Activated T-cell treated with anti-CD3 and anti-CD28 coated beads for 1 hour (primary cell): ENCODE results near the gene TMEM38A.
A peak's percentile ranks its signal among the peaks of the same experiment; 100 is the strongest.
"Not testable (repeated sequence)": the region's sequence is repeated elsewhere in the genome, so short reads cannot be mapped to it uniquely, and the experiment has no call there.

Source experiments
- DNase-seq: peaks from one replicate; pipeline ENCODE4 v3.0.0-alpha.2; 2020; ENCODE audit warnings: low read depth

TMEM38A gene

DNA sequence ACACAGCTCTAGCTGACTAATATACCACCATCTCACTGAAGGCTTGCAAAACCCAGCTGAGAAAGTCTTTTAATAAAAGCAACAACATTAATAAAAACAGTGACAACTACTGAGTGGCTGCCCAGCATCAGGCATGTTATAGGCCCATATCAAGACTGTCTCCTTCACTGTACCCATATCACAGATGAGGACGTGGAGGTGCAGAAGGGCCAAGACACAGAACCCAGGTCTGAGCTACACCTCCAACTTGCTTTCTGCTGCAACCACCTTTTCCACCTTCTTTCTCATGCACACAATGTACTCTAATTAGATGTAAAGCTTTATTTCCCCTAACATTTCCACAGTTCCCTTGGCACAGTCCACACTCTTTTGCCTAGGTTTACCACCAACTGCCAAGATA is 22.3 kb upstream of the TMEM38A start:
- no peak for DNase-seq

DNA sequence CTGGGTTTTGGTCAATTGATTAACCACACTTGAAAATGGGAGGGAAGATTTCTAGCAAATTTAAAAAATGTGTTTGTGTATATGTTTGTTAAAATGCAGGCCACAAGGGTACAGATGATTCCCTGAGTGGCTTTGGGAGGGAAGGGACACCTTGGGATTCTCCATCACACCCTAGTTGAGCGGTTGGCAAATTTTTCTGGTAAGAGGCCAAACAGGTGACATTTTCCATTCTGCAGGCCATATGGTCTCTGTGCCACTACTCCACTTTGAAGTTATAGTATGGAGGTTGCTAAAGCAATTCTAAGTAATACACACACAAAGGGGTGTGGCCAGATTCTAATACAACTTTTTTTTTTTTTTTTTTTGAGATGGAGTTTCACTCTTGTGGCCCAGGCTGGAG is 20.0 kb upstream of the TMEM38A start:
- no peak for DNase-seq

- DNase-seq, result no peak
Observed at GRCh38 chr19:16641695-16642094, 19.2 kb upstream of the TMEM38A start.

- DNase-seq, result no peak
Observed at GRCh38 chr19:16645140-16645539, 15.8 kb upstream of the TMEM38A start.

DNA sequence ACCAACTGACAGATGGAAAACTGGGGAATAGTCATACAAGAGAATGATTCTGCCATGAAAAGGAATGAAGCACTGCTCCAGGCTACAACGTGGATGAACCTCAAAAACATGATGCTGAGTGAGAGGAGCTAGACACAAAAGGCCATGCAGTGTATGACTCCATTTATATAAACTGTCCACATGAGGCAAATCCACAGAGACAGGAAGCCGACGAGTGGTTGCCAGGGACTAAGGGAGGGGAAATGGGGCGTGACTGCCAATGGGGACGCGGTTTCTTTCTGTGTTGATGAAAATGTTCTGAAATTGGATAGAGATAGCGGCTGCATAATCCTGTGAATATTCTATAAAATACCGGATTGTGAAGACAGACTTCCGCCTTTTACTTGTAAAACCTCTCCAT is 11.2 kb upstream of the TMEM38A start:
- DNase-seq, result no peak

DNA sequence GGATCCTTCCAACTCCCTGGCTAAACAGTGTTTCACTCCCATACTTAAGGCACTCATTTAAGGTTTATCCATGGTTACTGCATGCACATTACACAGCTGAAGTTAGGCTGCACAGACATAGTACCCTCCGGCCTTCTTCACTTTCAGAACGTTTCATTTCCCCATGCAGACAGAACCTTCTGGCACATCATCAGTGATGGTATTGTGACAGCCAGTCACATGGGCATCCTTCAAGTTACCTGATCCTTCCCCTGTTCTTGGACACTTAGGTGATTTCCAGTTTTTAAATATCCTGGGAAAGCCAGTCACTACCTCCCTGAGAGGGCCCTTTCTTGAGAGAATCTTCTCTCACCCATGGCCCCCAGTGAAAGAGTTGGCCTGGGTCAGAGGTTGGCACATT is 10.1 kb upstream of the TMEM38A start:
- DNase-seq, result no peak

DNA sequence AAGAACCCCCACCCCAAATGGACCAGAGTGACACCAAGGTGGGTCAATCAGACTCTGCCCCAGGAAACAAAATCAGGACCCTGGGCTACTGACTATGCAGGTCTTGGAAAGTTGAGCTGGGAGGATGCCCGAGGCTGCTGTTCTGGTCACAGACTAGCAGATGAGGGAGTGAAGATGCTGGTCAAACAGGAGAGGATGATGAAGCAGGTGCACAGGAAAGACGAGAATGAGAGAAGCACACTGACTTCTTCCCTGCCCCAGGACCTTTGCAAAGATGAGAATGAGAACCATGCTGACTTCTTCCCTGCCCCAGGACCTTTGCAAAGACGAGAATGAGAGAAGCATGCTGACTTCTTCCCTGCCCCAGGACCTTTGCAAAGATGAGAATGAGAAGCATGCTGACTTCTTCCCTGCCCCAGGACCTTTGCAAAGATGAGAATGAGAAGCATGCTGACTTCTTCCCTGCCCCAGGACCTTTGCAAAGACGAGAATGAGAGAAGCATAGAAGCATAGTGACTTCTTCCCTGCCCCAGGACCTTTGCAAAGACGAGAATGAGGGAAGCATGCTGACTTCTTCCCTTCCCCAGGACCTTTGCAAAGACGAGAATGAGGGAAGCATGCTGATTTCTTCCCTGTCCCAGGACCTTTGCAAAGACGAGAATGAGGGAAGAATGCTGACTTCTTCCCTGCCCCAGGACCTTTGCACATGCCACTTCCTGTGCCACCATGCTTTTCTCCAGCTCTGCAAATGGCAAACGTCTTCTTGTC is 9.3 kb upstream of the TMEM38A start:
- not testable (repeated sequence) for DNase-seq

- no peak for DNase-seq
Observed at GRCh38 chr19:16652854-16653253, 8.1 kb upstream of the TMEM38A start.

DNA sequence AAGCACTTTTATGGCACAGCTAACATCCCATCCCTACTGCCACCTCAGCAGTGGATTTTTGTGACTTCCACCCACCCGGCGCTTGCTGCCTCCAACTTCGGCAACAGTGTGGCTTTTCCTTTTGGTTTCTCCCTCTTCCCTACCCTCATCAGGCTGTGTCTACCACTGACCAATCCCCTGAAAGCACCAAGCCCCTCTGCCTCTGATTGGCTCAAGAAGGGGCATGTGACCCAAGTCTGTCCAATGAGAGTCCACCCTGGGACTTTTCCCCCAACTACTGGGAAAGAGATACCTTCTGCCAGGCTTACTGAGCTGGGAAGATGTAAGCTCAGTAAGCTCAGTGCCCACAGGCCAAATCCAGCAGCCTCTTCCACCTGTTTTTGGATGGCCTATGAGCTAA is 6.8 kb upstream of the TMEM38A start:
- no peak for DNase-seq

DNA sequence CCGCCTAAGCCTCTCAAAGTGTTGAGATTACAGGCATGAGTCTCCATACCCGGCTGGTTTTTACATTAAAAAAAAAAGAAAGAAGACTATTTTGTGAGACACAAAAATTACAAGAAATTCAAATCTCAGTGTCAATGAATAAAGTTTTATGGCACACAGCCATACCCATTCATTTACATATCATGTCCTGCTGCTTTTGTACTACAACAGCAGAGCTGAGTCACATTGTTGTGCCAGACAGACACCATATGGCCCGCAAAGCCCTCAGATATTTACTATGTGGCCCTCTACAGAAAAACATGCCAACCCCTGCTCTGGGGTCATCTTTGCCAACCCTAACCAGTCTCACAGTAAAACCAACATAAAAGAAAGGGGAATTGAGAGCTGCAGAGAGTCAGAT is 6.3 kb upstream of the TMEM38A start:
- DNase-seq, result no peak

- no peak for DNase-seq
Observed at GRCh38 chr19:16655727-16656126, 5.2 kb upstream of the TMEM38A start.

DNA sequence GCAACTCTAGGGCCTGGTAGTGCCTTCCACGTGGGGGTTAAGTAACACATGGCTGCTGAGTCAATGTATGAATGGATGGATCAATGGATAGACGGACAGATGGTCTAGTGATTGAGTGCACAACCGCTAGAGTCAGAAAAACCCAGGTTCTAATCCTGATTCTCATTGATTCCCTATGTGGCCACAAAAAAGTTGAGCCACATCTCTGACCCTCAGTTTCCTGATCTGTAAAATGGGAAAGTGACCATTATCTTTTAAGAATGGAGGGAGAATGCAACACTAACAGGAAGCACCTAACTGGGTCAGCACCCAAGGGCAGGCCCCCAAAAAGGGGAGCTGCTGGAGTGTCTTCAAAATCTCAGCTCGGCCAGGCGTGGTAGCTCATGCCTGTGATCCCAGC is 3.6 kb upstream of the TMEM38A start:
- no peak for DNase-seq

GRCh38 chr19:16659464-16659831 is 1.5 kb upstream of the TMEM38A start:
- no peak for DNase-seq

DNA sequence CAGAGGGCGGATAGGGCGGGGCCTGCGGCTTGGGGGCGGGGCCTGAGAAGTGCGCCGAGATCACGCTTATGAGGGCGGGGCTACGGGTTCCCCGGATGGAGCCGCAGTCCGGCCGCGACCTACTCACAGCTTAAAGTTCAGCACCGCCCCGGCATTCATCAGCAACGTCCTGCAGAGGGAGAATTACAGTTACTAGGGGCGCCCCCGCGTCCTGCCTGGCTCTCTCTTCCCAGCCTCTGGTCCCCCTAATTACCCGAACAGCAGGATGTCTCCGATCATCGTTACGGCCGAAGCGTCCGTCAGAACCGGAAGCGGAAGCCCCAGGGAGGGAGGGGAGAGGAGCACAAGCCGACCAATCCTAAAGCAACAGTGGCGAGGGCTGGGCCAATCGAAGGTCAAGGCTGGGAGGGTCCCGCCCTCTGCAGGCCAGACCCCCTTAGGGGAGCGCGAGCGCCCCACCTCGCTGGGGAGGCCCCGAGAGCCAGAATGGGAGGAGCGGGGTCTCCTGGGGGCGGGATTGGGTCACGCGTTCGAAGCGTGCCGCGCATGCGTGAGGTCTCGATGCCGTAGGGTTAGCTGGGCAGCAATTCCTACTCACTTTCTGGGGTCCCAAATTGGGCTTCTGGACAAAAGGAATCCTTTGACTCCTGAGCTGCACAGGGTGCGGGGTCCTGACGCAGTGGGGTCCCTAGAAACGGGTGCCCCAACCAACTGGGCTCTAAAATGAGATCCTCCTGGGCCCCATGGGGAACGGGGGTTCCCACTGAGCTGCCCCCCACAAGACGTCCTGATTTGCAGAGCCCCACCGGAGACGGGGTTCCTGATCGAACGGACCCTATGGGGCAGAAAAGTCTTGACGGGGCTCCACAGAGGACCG is 869 bp upstream of the TMEM38A start, which contains the start of gene SMIM7:
TSS of gene SMIM7 (minus strand) at position 313 of the 877 bp plus-strand sequence. CDS start at position 279, 34 bp downstream.
- peak; percentile 98 for DNase-seq

DNA sequence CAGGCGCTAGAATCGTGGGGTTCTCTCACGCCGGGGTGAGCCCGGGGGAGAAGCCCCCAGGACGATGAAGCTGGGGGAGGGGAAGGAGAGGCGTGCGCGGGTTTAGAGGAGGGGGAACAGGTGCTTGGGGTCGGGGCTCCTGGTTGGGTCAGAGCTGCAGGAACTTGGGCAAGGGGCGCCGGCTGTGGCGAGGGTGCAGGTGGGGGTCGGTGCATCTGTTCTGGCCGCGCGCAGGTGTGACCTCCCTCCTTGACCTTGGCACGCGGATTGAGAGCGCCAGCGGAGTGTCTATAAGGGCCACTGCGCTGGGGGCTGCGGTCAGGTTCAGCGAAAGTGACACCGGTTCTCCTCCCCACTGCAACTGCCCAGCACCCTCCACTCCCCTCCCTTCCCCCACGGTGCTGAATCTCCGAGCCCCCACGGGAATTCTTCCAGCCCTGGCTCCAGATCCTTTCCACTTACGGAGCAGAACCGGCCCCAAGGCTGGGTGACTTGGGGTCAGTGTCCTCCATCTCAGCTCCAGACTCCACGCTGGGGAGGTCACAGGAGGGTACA is 618 bp downstream of the TMEM38A start:
- no peak for DNase-seq

- no peak for DNase-seq
Observed at GRCh38 chr19:16668176-16668575, 7.2 kb downstream of the TMEM38A start.

DNA sequence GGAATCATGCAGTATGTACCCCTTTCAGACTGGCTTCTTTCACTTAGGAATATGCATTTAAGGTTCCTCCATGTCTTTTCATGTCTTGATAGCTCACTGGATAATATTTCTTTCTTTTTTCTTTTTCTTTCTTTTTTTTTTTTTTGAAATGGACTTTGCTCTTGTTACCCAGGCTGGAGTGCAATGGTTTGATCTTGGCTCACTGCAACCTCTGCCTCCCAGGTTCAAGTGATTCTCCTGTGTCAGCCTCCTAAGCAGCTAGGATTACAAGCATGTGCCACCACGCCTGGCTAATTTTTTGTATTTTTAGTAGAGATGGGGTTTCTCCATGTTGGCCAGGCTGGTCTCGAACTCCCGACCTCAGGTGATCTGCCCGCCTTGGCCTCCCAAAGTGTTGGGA is 7.8 kb downstream of the TMEM38A start:
- not testable (repeated sequence) for DNase-seq

DNA sequence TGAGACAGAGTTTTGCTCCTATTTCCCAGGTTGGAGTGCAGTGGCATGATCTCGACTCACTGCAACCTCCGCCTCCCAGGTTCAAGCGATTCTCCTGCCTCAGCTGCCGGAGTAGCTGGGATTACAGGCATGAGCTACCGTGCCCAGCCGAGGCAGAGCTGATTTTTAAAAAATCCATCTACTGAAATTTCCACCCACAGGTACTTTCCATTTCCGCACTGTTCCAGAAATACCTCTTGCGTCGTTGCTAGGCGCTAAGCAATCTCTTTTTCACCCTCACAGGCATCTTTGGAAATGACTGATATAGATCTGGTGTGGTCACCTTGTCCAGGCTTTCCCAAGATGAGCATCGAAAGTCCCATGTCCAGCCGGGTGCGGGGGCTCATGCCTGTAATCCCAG is 9.4 kb downstream of the TMEM38A start:
- no peak for DNase-seq

GRCh38 chr19:16671652-16672274 is 10.8 kb downstream of the TMEM38A start:
- no peak for DNase-seq

DNA sequence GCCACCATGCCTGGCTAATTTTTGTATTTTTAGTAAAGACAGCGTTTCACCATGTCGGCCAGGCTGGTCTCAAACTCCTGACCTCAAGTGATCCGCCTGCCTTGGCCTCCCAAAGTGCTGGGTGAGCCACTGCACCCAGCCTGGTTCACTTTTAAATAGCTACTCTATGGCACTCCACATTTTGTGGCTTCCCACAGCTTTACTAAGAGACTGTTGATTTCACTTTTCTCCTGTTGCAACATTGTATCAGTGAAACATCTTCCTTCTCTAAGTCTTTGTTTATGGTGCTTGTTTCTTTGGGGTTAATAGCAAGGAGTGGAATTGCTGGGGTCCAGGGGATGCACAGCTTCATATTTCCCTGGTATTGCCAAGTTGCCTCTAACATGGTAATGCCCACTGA is 12.3 kb downstream of the TMEM38A start:
- DNase-seq, result no peak

GRCh38 chr19:16673839-16674238 is 12.9 kb downstream of the TMEM38A start:
- not testable (repeated sequence) for DNase-seq

DNA sequence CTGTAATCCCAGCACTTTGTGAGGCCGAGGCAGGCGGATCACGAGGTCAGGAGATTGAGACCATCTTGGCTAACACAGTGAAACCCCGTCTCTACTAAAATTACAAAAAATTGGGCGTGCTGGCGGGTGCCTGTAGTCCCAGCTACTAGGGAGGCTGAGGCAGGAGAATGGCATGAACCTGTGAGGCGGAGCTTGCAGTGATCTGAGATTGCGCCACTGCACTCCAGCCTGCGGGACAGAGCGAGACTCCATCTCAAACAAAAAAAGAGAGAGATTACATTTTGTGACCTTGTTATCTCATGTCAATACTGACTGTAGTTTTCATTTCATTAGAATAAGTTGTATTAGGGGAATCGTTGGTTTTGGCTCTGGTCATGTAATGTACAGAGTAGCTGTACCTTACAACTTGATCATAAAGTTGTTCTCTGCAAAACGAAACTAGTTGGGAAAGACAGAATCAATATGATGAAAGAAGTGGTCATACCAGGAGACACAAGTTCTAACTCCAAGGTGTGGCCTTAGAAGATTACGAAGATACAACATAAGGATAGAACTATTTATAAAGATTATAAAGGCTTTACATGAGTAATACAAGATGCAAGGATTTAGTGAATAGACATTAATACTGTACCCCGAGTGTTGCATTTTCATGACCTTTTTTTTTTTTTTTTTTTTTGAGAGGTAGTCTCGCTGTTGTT is 15.3 kb downstream of the TMEM38A start:
- DNase-seq, result no peak
